ENCODE results near the gene ERICH6.

ERICH6 gene

DNA sequence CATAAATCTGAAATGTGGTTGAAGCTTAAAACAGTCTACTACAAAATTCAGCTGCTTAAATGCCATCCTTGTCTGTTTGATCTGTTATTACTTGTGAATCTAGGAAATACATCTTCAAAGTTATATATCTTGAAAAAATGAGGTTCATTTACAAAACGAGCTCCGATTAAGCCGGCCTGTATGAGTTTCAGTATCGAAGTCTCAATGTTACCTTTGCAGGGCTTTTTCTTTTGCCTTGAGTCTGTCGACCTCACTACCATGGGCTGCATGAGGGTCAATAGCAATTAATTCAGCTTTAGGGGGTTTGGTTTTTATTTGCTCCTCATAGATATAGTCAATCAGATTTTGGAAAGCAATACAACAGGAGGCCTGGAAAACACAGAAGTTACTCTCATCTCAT is 23.2 kb downstream of the ERICH6 start:
- TF ChIP-seq CTCF (conservative IDR thresholded peaks at IDR 0.05; ENCODE audit: low read length): no peak
- H3K4me3 ChIP-seq (ENCODE audit: low read length): no peak overlapping the region
- no peak for DNase-seq (ENCODE audit: low read depth)

- TF ChIP-seq CTCF (conservative IDR thresholded peaks at IDR 0.05; ENCODE audit: low read length): no peak
- no peak for DNase-seq (ENCODE audit: low read depth)
- H3K4me3 ChIP-seq (ENCODE audit: low read length): no peak overlapping the region
Observed at GRCh38 chr3:150675587-150675986, 28.1 kb downstream of the ERICH6 start.

GRCh38 chr3:150673966-150674365 is 29.8 kb downstream of the ERICH6 start:
- H3K4me3 ChIP-seq (ENCODE audit: low read length): no peak overlapping the region
- TF ChIP-seq CTCF (conservative IDR thresholded peaks at IDR 0.05; ENCODE audit: low read length): no peak
- DNase-seq (ENCODE audit: low read depth): no peak

- no peak overlapping the region for H3K4me3 ChIP-seq (ENCODE audit: low read length)
- no peak for DNase-seq (ENCODE audit: low read depth)
- no peak for TF ChIP-seq CTCF (conservative IDR thresholded peaks at IDR 0.05; ENCODE audit: low read length)
Observed at GRCh38 chr3:150666167-150666566, 37.6 kb downstream of the ERICH6 start.

GRCh38 chr3:150663461-150663860 is 40.3 kb downstream of the ERICH6 start:
- no peak for DNase-seq (ENCODE audit: low read depth)
- no peak overlapping the region for H3K4me3 ChIP-seq (ENCODE audit: low read length)
- TF ChIP-seq CTCF (conservative IDR thresholded peaks at IDR 0.05; ENCODE audit: low read length): no peak

GRCh38 chr3:150662410-150663200 is 41.1 kb downstream of the ERICH6 start:
- TF ChIP-seq CTCF (conservative IDR thresholded peaks at IDR 0.05; ENCODE audit: low read length): no peak
- DNase-seq (ENCODE audit: low read depth): no peak
- H3K4me3 ChIP-seq (ENCODE audit: low read length): no peak overlapping the region

GRCh38 chr3:150656316-150656715 is 47.4 kb downstream of the ERICH6 start:
- no peak overlapping the region for H3K4me3 ChIP-seq (ENCODE audit: low read length)
- no peak for DNase-seq (ENCODE audit: low read depth)
- TF ChIP-seq CTCF (conservative IDR thresholded peaks at IDR 0.05; ENCODE audit: low read length): no peak

All from AG10803 (cell line).